Panc1 (cell line): Measurements from ENCODE around the gene PRR29. TPM values are rescaled to one million over a fixed set of nuclear protein-coding genes. Genes with fewer than 3 reads are reported as not detected.

ENCODE experiments used
- ATAC-seq: fragments of 200-7000 bp; cut with Tn5 transposase; 2 replicates; pipeline ENCODE4 v1.9.1; 2020; ENCODE audit warnings: mild to moderate bottlenecking, moderate library complexity
- BruUV-seq: library from RNA; stranded (reverse); fragments of 400-500 nt; replicated peaks from 2 replicates; lab custom pipeline; 2021; lab: Mats Ljungman, UMichigan
- CTCF ChIA-PET: fragments of 300-600 bp; sonication (Branson Sonifier 250); formaldehyde crosslinking; loops from one replicate; lab custom pipeline; 2022; ENCODE audit warnings: antibody characterized with exemption; lab: Charles Lee
- POLR2A ChIA-PET: fragments of 300-600 bp; sonication (Branson Sonifier 250); formaldehyde crosslinking; loops from one replicate; lab custom pipeline; 2022; ENCODE audit warnings: antibody characterized with exemption; lab: Charles Lee
- DNase-seq: peaks from one replicate; pipeline ENCODE4 v3.0.0-alpha.2; 2010; ENCODE audit warnings: low read depth, low spot score
- H3K27ac ChIP-seq: 2 replicates; pipeline ENCODE4 v1.5.1; 2011; ENCODE audit warnings: mild to moderate bottlenecking, low read length, inconsistent platforms
- H3K27me3 ChIP-seq: fragments of 200-500 bp; sonication (Bioruptor generic); 2 replicates; pipeline ENCODE4 v1.6.0; 2014; ENCODE audit warnings: low read length, inconsistent platforms; ENCODE audit not compliant: control insufficient read depth, insufficient read depth
- H3K36me3 ChIP-seq: fragments of 200-500 bp; sonication (Bioruptor generic); 2 replicates; pipeline ENCODE4 v1.5.1; 2014; ENCODE audit warnings: inconsistent platforms, mild to moderate bottlenecking, low read length, moderate library complexity; ENCODE audit not compliant: control insufficient read depth, insufficient read depth
- H3K4me1 ChIP-seq: 2 replicates; pipeline ENCODE4 v1.5.1; 2011; ENCODE audit warnings: inconsistent platforms, mild to moderate bottlenecking, low read length, moderate library complexity; ENCODE audit not compliant: control insufficient read depth, insufficient read depth
- H3K4me3 ChIP-seq, 2 experiments: 2 replicates each; pipeline ENCODE4 v1.5.1; 2011 to 2012; ENCODE audit warnings: low read depth in 2 of 2, low read length in 2 of 2, mild to moderate bottlenecking in 2 of 2, inconsistent platforms in 1 of 2, moderate library complexity in 1 of 2
- H3K9me3 ChIP-seq: fragments of 200-500 bp; sonication (Bioruptor generic); 2 replicates; pipeline ENCODE4 v1.5.1; 2014; ENCODE audit warnings: low read depth, mild to moderate bottlenecking, inconsistent platforms, low read length, moderate library complexity; ENCODE audit not compliant: control insufficient read depth, insufficient read depth
- CTCF ChIP-seq: fragments of 450-650 bp; IDR thresholded peaks from 2 replicates; pipeline ENCODE4 v1.5.1; 2017; ENCODE audit warnings: mild to moderate bottlenecking
- POLR2AphosphoS5 ChIP-seq: IDR thresholded peaks from 2 replicates; pipeline ENCODE4 v1.6.1; 2012; ENCODE audit warnings: mild to moderate bottlenecking, low read depth, low read length, moderate library complexity
- SIN3A ChIP-seq: IDR thresholded peaks from 2 replicates; pipeline ENCODE4 v1.6.1; 2012; ENCODE audit warnings: low read depth, mild to moderate bottlenecking, low read length, moderate library complexity, borderline replicate concordance; ENCODE audit not compliant: insufficient read depth
- TCF7L2 ChIP-seq: IDR thresholded peaks from 2 replicates; pipeline ENCODE4 v1.6.1; 2011; ENCODE audit warnings: mild to moderate bottlenecking, low read depth, low read length, inconsistent platforms
- in situ Hi-C: cut with HindIII; loops from 2 replicates; pipeline ENCODE4 v1.10.0; 2016; ENCODE audit warnings: low sequenced_read_pairs, low pct_unique_long_range_greater_than_20kb
- intact Hi-C: fragments of 100-400 bp; cut with micrococcal nuclease; formaldehyde crosslinking; loops from one replicate; pipeline ENCODE4 v1.10.0; 2022; ENCODE audit not compliant: unreplicated experiment
- total RNA-seq: library from RNA; stranded (reverse); gene quantifications from one replicate; pipeline ENCODE4 v1.2.1, GENCODE V29; 2021; ENCODE audit not compliant: unreplicated experiment
- TF ChIP-seq, protein P1 (sequence below), 2 experiments: IDR thresholded peaks; 2 replicates each; pipeline ENCODE4 v1.6.1; 2011 to 2012; ENCODE audit warnings: low read depth in 2 of 2, control low read depth in 1 of 2, low read length in 1 of 2, mild to moderate bottlenecking in 1 of 2, moderate library complexity in 1 of 2; ENCODE audit not compliant: insufficient read depth in 1 of 2

PRR29 gene
- total RNA-seq, 1 experiment from 2014 or later = 0.10 TPM

GRCh38 chr17:64028874-64029464, 30.8 kb downstream of the PRR29 start:
- ATAC-seq = peak; percentile 82; the same call in 1 of the 2 replicates
- in situ Hi-C loops = no loop called here
- Histone ChIP-seq H3K27me3 (no peaks in the 10 kb centered on the region), H3K4me1 (no peaks in the 10 kb centered on the region), H3K4me3 (no peak overlapping the region), H3K36me3 (no peaks in the 10 kb centered on the region), H3K27ac (no peak overlapping the region), H3K9me3 (no peaks in the 10 kb centered on the region)
- no peak for DNase-seq
- TF ChIP-seq SIN3A = no peak
- peak; percentile 80 for TF ChIP-seq CTCF
- no TSS peak for BruUV-seq
- ChIA-PET POLR2A (interaction anchor here (1.3 kb wide), 1 partner anchor 105 kb away, joined by 3 read pairs; no protein-coding TSS in a partner anchor), CTCF (interaction anchor here (0.6 to 5.4 kb wide), 6 partner anchors 38 to 342 kb away, joined by 3 to 66 read pairs (median 4); no protein-coding TSS in a partner anchor)
- intact Hi-C loops = loop anchor here (1.0 to 10.0 kb wide), 2 partner anchors 104 to 114 kb away; partner anchors contain the start of genes CSHL1 and GH1

GRCh38 chr17:64032081-64032480, 33.9 kb downstream of the PRR29 start:
- in situ Hi-C loops = no loop called here
- TF ChIP-seq POLR2AphosphoS5 (no peak), SIN3A (no peak), CTCF (no peak), TCF7L2 (no peak)
- TF ChIP-seq, protein P1, sequence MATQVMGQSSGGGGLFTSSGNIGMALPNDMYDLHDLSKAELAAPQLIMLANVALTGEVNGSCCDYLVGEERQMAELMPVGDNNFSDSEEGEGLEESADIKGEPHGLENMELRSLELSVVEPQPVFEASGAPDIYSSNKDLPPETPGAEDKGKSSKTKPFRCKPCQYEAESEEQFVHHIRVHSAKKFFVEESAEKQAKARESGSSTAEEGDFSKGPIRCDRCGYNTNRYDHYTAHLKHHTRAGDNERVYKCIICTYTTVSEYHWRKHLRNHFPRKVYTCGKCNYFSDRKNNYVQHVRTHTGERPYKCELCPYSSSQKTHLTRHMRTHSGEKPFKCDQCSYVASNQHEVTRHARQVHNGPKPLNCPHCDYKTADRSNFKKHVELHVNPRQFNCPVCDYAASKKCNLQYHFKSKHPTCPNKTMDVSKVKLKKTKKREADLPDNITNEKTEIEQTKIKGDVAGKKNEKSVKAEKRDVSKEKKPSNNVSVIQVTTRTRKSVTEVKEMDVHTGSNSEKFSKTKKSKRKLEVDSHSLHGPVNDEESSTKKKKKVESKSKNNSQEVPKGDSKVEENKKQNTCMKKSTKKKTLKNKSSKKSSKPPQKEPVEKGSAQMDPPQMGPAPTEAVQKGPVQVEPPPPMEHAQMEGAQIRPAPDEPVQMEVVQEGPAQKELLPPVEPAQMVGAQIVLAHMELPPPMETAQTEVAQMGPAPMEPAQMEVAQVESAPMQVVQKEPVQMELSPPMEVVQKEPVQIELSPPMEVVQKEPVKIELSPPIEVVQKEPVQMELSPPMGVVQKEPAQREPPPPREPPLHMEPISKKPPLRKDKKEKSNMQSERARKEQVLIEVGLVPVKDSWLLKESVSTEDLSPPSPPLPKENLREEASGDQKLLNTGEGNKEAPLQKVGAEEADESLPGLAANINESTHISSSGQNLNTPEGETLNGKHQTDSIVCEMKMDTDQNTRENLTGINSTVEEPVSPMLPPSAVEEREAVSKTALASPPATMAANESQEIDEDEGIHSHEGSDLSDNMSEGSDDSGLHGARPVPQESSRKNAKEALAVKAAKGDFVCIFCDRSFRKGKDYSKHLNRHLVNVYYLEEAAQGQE (IDR thresholded peaks at IDR 0.05; ENCODE audit: insufficient read depth in 1 of 2, low read depth in 2 of 2, low read length in 1 of 2) = no peak
- intact Hi-C loops = no loop called here
- Histone ChIP-seq H3K36me3 (no peaks in the 10 kb centered on the region), H3K4me3 (no peak overlapping the region), H3K9me3 (no peaks in the 10 kb centered on the region), H3K4me1 (no peaks in the 10 kb centered on the region), H3K27me3 (no peaks in the 10 kb centered on the region), H3K27ac (no peak overlapping the region)
- ChIA-PET POLR2A (no interaction called here), CTCF (no interaction called here)
- BruUV-seq = no TSS peak
- DNase-seq (no peak), ATAC-seq (no peak)
